Coronary artery (tissue), 2 donors: ENCODE measurements around the gene TNFAIP8.

Experiments used
- DNase-seq: peaks from one replicate; pipeline ENCODE4 v3.0.0-alpha.2; 2017; ENCODE audit warnings: low spot score
- H3K27ac ChIP-seq, 2 donors: fragments of 200-600 bp; sonication (generic); one replicate each; pipeline ENCODE4 v1.5.1; 2016 to 2019
- H3K4me3 ChIP-seq: fragments of 200-600 bp; sonication (generic); 2 replicates; pipeline ENCODE4 v1.5.1; 2016; ENCODE audit warnings: mild to moderate bottlenecking, moderate library complexity
- CTCF ChIP-seq: fragments of 200-600 bp; sonication (generic); IDR thresholded peaks from one replicate; pipeline ENCODE4 v1.5.1; 2019; ENCODE audit warnings: antibody characterized with exemption

TNFAIP8 gene

GRCh38 chr5:119327018-119327417, 28.8 kb upstream of the TNFAIP8 start:
- TF ChIP-seq CTCF = no peak
- H3K27ac ChIP-seq = no peak overlapping the region
- DNase-seq = no peak

GRCh38 chr5:119328753-119329602, 26.8 kb upstream of the TNFAIP8 start:
- H3K27ac ChIP-seq = peak overlapping the region in 1 of 2 donors; percentile 52
- no peak for DNase-seq
- H3K4me3 ChIP-seq = no peak overlapping the region
- TF ChIP-seq CTCF = no peak

More at GRCh38 chr5:119327018-119327417, 28.8 kb upstream of the TNFAIP8 start:
- no peak overlapping the region for H3K4me3 ChIP-seq

GRCh38 chr5:119329666-119330065, 26.2 kb upstream of the TNFAIP8 start:
- no peak for TF ChIP-seq CTCF
- no peak for DNase-seq
- H3K27ac ChIP-seq = no peak overlapping the region
- H3K4me3 ChIP-seq = no peak overlapping the region

GRCh38 chr5:119330367-119331183, 25.2 kb upstream of the TNFAIP8 start:
- no peak for DNase-seq
- no peak for TF ChIP-seq CTCF
- Histone ChIP-seq H3K4me3 (no peak overlapping the region), H3K27ac (peak overlapping the region in 1 of 2 donors; percentile 6)

GRCh38 chr5:119331566-119332095, 24.2 kb upstream of the TNFAIP8 start:
- no peak overlapping the region for H3K27ac ChIP-seq
- no peak overlapping the region for H3K4me3 ChIP-seq
- DNase-seq = no peak
- no peak for TF ChIP-seq CTCF

GRCh38 chr5:119332208-119332607, 23.6 kb upstream of the TNFAIP8 start:
- Histone ChIP-seq H3K4me3 (no peak overlapping the region), H3K27ac (no peak overlapping the region)
- no peak for TF ChIP-seq CTCF
- no peak for DNase-seq
